Transverse colon (tissue), 4 donors: ENCODE measurements around the gene SCN5A. TPM values are rescaled to one million over a fixed set of nuclear protein-coding genes. Genes with fewer than 3 reads are reported as not detected.

Experiments used
- DNase-seq: peaks from one replicate; pipeline ENCODE4 v3.0.0-alpha.2; 2019
- H3K27ac ChIP-seq, 4 donors: fragments of 200-600 bp; sonication (generic); 2 replicates each; pipeline ENCODE4 v1.5.1; 2016 to 2018; ENCODE audit warnings: inconsistent platforms in 4 of 4
- H3K27me3 ChIP-seq: fragments of 200-600 bp; sonication (generic); 2 replicates; pipeline ENCODE4 v1.5.1; 2017; ENCODE audit warnings: inconsistent platforms
- H3K36me3 ChIP-seq, 4 donors: fragments of 200-600 bp; sonication (generic); 2 replicates each; pipeline ENCODE4 v1.5.1; 2017 to 2019; ENCODE audit warnings: inconsistent platforms in 4 of 4
- H3K4me1 ChIP-seq, 4 donors: fragments of 200-600 bp; sonication (generic); 2 replicates each; pipeline ENCODE4 v1.5.1; 2017 to 2020; ENCODE audit warnings: inconsistent platforms in 4 of 4
- H3K4me3 ChIP-seq, 4 donors: fragments of 200-600 bp; sonication (generic); 1 replicate in 1 of 4; 2 replicates in 3 of 4; pipeline versions ENCODE4 v1.5.1 to v1.6.1; 2017 to 2019; ENCODE audit warnings: inconsistent platforms in 4 of 4
- H3K9me3 ChIP-seq, 2 donors: fragments of 200-600 bp; sonication (generic); 2 replicates each; pipeline ENCODE4 v1.5.1; 2017 to 2019; ENCODE audit warnings: inconsistent platforms in 2 of 2
- EP300 ChIP-seq: sonication (generic); formaldehyde crosslinking; IDR thresholded peaks from one replicate; pipeline ENCODE4 v1.6.1; 2017; ENCODE audit warnings: antibody characterized with exemption, low read depth
- POLR2A ChIP-seq: fragments of 450-650 bp; IDR thresholded peaks from one replicate; pipeline ENCODE4 v1.6.1; 2016; ENCODE audit warnings: antibody characterized with exemption, mild to moderate bottlenecking, moderate library complexity
- POLR2AphosphoS5 ChIP-seq, 3 donors: sonication (generic); formaldehyde crosslinking; IDR thresholded peaks; one replicate each; pipeline ENCODE4 v1.6.1; 2016; ENCODE audit warnings: antibody characterized with exemption in 3 of 3
- WGBS, 2 donors: methylation state at CpG; one replicate each; pipeline ENCODE4 v1.1.5; 2018; ENCODE audit warnings: low coverage in 1 of 2; 5-methylcytosine and 5-hydroxymethylcytosine counted together
- in situ Hi-C, 4 donors: fragments of 200-750 bp; cut with MboI; loops; one replicate each; pipeline versions ENCODE4 v1.15.0 to v1.15.1; 2017; ENCODE audit warnings: low sequenced_read_pairs in 3 of 4, low pct_ligation_motif_present in 1 of 4, low pct_unique_long_range_greater_than_20kb in 1 of 4
- intact Hi-C: fragments of 100-400 bp; cut with DNase I; formaldehyde crosslinking; loops from one replicate; pipeline ENCODE4 v1.15.1; 2023; ENCODE audit warnings: low total_unique reads
- total RNA-seq, 4 donors: library from RNA; depleted of rRNA; stranded (reverse); fragments of >200 nt; gene quantifications; one replicate each; pipeline ENCODE4 v1.1.0, GENCODE V29; 2016
- TF ChIP-seq, protein P1 (sequence below), 5 experiments: fragments of 200-600 bp in 3 of 5; fragments of 450-650 bp in 2 of 5; sonication (generic) in 3 of 5; IDR thresholded peaks; 1 replicate in 2 of 5; 2 replicates in 3 of 5; pipeline ENCODE4 v1.5.1; 2016 to 2017; ENCODE audit warnings: antibody characterized with exemption in 5 of 5, inconsistent platforms in 3 of 5, mild to moderate bottlenecking in 2 of 5, moderate library complexity in 1 of 5

SCN5A gene
- total RNA-seq, result under 1 TPM in 2 of 4 donors, not detected in 2; 0.16 to 0.27 TPM

DNA sequence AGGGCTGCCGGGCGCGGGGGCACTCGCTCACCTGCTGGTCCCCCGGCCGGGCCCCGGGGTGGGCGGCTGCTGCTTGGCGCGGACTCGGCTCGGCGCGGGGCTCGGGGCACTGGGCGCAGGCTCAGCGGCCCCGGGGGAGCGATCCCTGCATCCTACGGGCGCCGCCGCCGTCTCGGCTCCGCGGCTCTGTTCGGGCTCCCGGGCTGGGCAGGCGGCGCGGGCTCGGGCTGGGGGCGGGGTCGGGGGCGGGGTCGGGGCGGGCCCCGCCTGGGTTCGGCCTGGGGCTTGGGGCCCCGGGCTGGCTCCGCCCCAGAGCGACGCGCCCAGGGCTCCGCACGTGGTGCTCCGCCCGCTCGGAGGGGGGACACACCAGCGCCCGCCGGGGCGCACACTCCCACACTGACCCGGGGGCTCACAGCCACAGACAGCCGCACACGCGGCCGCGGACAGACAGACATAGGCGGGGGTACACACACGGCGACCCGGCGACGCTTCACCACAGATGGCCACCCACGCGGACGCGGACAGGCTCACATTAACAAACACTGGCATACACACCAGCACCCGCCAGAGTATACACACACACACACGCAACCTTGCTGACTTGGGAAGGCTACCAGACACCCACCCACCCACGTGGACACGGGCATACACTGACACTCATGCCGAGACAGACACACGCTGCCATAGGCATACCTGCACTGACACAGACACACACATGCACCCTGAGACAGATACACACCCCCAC is at the start of gene SCN5A:
Gene SCN5A (minus strand): TSS at position 188 of the 748 bp plus-strand sequence. CDS start 16,380 bp downstream, outside the sequence.
- Histone ChIP-seq H3K4me1 (peaks cover 4 to 17% (median 11%) of the 10 kb centered on the region in 4 donors), H3K27me3 (peaks cover 45% of the 10 kb centered on the region), H3K36me3 (no peaks in the 10 kb centered on the region), H3K4me3 (peak within 1 kb of the TSS; percentile 18 to 54 (median 46)), H3K27ac (no peak within 1 kb of the TSS), H3K9me3 (no peaks in the 10 kb centered on the region)
- WGBS, 2 donors, result 1% methylated on average over 15 of the region's 76 CpGs; no CpG with 5 or more reads in 1 of the 2 donors
- TF ChIP-seq POLR2AphosphoS5 (IDR thresholded peaks at IDR 0.05), result no peak
- in situ Hi-C loops (loop anchor here (5.0 to 10.0 kb wide), 2 partner anchors 125 to 127 kb away; no protein-coding TSS in a partner anchor), intact Hi-C loops (loop anchor here (5.0 kb wide), 2 partner anchors 117 to 127 kb away; no protein-coding TSS in a partner anchor)
- peak; percentile 50 for DNase-seq

DNA sequence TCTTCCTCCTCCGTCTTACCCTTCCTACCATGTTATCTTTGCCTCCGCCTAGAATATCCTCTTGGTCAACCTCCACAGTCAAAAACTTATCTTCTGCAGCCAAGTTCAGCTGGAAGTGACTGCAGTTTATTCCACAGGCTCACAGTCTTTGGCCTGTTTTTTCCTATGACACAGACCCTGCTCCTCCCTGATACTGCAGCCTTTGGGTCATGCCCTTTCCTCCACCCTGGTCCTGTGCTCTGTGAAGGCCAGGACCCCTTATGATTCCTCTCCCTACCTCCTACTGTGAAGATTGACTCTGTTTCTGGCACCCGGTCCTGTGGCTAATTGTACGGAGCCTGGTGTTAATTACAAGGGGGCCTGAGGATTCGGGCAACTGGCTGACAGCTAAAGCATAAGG is 49.3 kb upstream of the SCN5A start:
- no peaks in the 10 kb centered on the region for H3K9me3 ChIP-seq
- no peak for DNase-seq
- in situ Hi-C loops (no loop called here), intact Hi-C loops (no loop called here)
- no peak overlapping the region for H3K27ac ChIP-seq
- no peaks in the 10 kb centered on the region for H3K4me1 ChIP-seq
- no peaks in the 10 kb centered on the region for H3K36me3 ChIP-seq
- H3K4me3 ChIP-seq, result no peak overlapping the region
- no peaks in the 10 kb centered on the region for H3K27me3 ChIP-seq
- TF ChIP-seq EP300 (no peak), POLR2A (no peak), POLR2AphosphoS5 (IDR thresholded peaks at IDR 0.05) (no peak)
- TF ChIP-seq, protein P1, sequence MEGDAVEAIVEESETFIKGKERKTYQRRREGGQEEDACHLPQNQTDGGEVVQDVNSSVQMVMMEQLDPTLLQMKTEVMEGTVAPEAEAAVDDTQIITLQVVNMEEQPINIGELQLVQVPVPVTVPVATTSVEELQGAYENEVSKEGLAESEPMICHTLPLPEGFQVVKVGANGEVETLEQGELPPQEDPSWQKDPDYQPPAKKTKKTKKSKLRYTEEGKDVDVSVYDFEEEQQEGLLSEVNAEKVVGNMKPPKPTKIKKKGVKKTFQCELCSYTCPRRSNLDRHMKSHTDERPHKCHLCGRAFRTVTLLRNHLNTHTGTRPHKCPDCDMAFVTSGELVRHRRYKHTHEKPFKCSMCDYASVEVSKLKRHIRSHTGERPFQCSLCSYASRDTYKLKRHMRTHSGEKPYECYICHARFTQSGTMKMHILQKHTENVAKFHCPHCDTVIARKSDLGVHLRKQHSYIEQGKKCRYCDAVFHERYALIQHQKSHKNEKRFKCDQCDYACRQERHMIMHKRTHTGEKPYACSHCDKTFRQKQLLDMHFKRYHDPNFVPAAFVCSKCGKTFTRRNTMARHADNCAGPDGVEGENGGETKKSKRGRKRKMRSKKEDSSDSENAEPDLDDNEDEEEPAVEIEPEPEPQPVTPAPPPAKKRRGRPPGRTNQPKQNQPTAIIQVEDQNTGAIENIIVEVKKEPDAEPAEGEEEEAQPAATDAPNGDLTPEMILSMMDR (IDR thresholded peaks at IDR 0.05), result no peak
- 68 to 82% methylated on average over 3 to 5 of the region's 5 CpGs for WGBS, 2 donors

DNA sequence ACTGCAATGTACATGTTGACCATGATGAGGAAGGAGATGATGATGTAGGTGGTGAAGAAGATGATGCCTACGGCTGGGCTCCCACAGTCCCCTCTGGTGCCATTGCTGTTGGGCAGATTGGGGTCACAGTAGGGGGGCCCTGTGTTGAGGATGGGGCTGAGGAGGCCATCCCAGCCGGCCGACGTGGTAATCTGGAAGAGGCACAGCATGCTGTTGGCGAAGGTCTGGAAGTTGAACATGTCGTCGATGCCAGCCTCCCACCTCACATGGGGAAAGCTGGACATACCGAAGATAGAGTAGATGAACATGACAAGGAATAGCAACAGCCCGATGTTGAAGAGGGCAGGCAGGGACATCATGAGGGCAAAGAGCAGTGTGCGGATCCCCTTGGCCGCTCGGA is 48.6 kb upstream of the SCN5A start:
- no peak overlapping the region for H3K4me3 ChIP-seq
- intact Hi-C loops, result no loop called here
- H3K4me1 ChIP-seq, result no peaks in the 10 kb centered on the region
- no peak overlapping the region for H3K27ac ChIP-seq
- no peaks in the 10 kb centered on the region for H3K9me3 ChIP-seq
- TF ChIP-seq POLR2AphosphoS5 (IDR thresholded peaks at IDR 0.05) (no peak), EP300 (no peak), POLR2A (no peak)
- TF ChIP-seq, protein P1 (IDR thresholded peaks at IDR 0.05), result no peak
- 92 to 94% methylated on average over 8 to 12 of the region's 12 CpGs for WGBS, 2 donors
- no peaks in the 10 kb centered on the region for H3K27me3 ChIP-seq
- in situ Hi-C loops, result no loop called here
- DNase-seq, result no peak
- no peaks in the 10 kb centered on the region for H3K36me3 ChIP-seq

DNA sequence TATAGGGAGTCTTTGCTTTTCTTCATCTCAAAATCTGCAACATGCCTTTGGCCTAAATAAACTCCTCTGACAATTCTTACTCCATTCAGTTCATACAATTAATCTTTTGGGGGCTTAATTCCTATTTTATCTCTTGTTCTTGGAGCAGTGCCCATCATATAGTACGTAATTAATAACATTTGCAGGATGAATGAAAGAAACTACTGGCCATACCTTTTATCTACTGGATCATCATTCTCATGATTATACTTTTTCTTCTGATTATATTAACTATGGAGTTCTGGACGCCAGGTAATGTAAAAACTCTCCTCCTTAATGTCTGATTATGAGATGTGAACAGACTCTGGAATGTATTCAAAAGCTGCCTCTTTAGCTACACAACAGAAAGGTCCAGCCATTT is 46.5 kb upstream of the SCN5A start:
- H3K4me1 ChIP-seq, result no peaks in the 10 kb centered on the region
- WGBS, 2 donors, result 74 to 77% methylated on average over 2 of the region's 2 CpGs
- in situ Hi-C loops, result no loop called here
- H3K27me3 ChIP-seq, result no peaks in the 10 kb centered on the region
- H3K27ac ChIP-seq, result no peak overlapping the region
- H3K4me3 ChIP-seq, result no peak overlapping the region
- H3K9me3 ChIP-seq, result no peaks in the 10 kb centered on the region
- no peak for DNase-seq
- H3K36me3 ChIP-seq, result no peaks in the 10 kb centered on the region
- intact Hi-C loops, result no loop called here
- TF ChIP-seq POLR2A (no peak), EP300 (no peak), POLR2AphosphoS5 (IDR thresholded peaks at IDR 0.05) (no peak)
- TF ChIP-seq, protein P1 (IDR thresholded peaks at IDR 0.05), result no peak
